Choroid plexus epithelial cell (primary cell): Measurements from ENCODE around the gene ZSWIM8.
A peak's percentile ranks its signal among the peaks of the same experiment; 100 is the strongest.

Experiments
- DNase-seq: peaks from one replicate; pipeline ENCODE4 v3.0.0-alpha.2; 2010; ENCODE audit warnings: low read depth
- H3K4me3 ChIP-seq: 2 replicates; pipeline ENCODE4 v1.5.1; 2011; ENCODE audit warnings: low read depth, mild to moderate bottlenecking, control low read depth, low read length, moderate library complexity
- CTCF ChIP-seq: conservative IDR thresholded peaks from 2 replicates; pipeline ENCODE4 v1.5.1; 2011; ENCODE audit warnings: low read depth, mild to moderate bottlenecking, control low read depth, inconsistent platforms, low read length, moderate library complexity

ZSWIM8 gene

DNA sequence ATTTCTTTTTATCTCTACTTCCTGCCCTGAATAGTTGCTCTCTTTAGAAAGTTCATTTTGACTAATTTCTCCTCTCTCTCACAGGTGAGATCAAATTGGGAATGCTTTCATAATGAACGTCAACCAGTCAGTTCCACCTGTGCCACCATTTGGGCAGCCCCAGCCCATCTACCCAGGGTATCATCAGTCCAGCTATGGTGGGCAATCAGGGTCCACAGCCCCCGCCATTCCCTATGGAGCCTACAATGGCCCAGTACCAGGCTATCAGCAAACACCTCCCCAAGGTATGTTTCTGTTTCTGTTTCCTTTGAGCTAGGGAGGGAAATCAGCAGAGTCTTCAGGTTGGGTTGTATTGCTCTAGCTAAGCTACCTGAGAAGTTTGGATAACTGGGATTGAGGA lies 38.7 kb upstream of the ZSWIM8 start:
- no peak for DNase-seq
- TF ChIP-seq CTCF, result no peak
- no peak overlapping the region for H3K4me3 ChIP-seq

DNA sequence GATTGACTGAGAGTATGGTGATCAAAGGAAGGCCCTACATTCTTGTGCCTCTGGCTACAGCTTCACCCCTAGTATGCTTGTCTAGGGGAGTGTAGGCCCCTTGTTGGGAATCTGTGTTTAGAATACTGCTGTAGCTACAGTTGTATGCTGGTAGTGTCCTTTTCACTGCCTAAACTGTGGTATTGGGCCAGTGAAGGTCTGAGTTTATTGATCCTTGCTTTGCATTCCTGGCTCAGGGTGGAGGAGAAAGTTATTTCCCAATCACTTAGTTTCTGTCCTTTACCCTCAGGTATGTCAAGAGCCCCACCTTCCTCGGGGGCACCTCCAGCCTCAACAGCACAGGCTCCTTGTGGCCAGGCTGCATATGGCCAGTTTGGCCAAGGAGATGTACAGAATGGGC lies 34.6 kb upstream of the ZSWIM8 start:
- DNase-seq, result no peak
- H3K4me3 ChIP-seq, result no peak overlapping the region
- TF ChIP-seq CTCF, result no peak

DNA sequence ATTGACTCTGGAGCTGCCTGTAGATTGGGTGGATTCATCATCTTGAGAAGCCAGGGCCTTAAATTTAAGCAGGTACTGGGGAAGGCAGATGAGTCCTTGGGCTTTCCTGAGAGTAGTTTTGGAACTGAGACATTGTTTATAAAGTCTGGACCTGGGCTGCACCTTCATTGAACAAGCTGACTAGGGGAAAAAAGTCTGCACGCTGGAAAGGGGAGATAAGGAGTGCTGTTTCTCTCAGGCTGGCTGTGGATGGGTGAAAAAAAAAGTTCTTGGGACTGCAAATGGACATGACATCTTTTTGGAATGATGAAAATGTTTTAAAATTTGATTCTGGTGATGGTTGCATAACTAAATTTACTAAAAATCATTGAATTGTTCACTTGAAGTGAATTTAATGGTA lies 29.2 kb upstream of the ZSWIM8 start:
- no peak for DNase-seq
- no peak for TF ChIP-seq CTCF
- no peak overlapping the region for H3K4me3 ChIP-seq

- DNase-seq, result no peak
- TF ChIP-seq CTCF, result no peak
- H3K4me3 ChIP-seq, result no peak overlapping the region
Measured at GRCh38 chr10:73758704-73759511, 26.5 kb upstream of the ZSWIM8 start.

DNA sequence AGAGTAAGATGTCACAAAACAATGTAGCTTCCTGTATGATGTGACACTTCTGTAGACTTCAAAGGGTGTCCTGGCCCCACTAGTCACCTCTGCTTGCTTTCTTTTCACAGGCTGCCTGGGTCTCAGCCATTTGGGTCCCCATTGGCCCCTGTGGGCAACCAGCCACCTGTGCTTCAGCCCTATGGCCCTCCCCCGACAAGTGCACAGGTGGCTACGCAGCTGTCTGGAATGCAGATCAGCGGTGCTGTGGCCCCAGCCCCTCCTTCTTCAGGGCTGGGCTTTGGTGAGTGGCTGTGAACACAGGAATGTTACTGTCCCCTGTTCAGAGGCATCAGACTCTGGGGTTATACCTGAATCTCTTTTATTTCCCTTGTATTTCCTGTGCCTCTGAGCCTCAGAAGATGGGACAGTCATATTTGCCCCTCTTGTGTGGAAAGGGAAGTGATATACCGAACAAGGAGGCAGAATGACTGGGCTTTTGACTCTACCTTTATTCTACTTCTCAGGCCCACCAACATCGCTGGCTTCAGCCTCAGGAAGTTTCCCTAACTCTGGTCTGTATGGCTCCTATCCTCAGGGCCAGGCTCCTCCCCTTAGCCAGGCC lies 25.8 kb upstream of the ZSWIM8 start:
- no peak overlapping the region for H3K4me3 ChIP-seq
- no peak for TF ChIP-seq CTCF
- DNase-seq, result no peak

DNA sequence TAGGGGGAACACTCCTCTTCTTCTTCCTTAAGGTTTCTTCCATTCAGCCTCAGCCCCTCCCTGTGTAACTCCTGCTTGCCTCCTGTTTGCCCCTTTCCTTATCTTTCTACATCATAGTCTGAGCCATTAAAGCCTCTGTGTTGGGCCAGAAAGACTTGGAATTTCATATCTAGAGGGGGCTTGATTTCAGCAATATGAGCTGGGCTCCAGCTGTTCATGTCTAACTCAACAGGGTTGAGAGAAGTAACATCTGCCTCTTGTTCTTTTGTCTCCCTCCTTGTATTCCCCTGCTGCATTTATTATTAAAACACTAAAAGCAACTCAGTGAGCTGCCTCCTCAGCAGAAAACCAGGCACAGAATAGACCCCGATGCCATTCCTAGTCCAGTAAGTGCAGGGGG lies 23.6 kb upstream of the ZSWIM8 start:
- TF ChIP-seq CTCF, result no peak
- no peak for DNase-seq
- no peak overlapping the region for H3K4me3 ChIP-seq

GRCh38 chr10:73762915-73763314 lies 22.5 kb upstream of the ZSWIM8 start:
- peak; percentile 62 for DNase-seq
- no peak for TF ChIP-seq CTCF
- no peak overlapping the region for H3K4me3 ChIP-seq
